NCI-H2196 treated with DMSO at 0.1 percent for 48 hours (cell line): Measurements from ENCODE around the gene AUTS2.
A peak's percentile ranks its signal among the peaks of the same experiment; 100 is the strongest.

Experiments used
- DNase-seq: peaks from one replicate; lab custom pipeline; 2025; ENCODE audit not compliant: unreplicated experiment; lab: John Stamatoyannopoulos, UW

AUTS2 gene

DNA sequence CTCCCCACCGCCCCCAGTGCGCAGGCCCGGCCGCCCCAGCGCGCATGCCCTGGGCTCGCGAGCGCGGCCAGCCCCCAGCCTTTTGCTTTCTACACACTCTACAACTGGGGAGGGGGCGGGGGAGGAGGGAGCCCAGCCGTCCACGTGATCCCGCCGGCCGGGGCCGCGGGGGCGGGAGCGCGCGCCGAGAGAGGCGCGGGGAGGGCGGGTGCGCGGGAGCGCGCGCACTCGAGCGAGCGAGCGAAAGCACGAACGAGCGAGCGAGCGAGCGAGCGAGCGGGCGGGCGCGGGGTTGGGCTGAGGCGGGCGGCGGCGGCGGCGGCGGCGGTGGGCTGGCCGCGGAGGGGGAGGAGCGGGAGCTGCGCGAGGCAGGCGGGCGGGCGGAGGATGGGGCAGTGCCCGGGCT, at the start of gene AUTS2:
Gene AUTS2, plus strand, starts transcription at position 395 of the 406 bp plus-strand sequence. CDS start 1,179 bp downstream, outside the sequence.
- DNase-seq, result peak; percentile 65

DNA sequence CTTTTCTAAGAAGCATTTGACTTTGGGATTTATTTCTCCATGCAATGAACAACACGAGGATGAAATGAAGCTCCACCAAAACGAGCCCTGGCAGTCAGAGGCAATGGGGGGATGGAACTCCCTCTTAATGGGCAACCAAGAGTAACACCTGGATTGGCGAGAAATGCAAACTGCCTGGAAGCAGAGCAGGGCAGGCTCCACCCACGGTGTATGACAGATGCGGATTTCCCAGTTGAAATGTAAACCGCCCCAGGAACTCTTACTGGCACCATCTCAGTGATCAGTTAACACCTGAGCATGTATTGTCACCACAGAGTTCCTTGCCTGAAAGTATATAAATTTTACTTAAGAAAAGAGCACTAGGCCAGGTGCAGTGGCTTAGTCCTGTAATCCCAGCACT, 47.3 kb upstream of the AUTS2 start:
- DNase-seq, result no peak

DNA sequence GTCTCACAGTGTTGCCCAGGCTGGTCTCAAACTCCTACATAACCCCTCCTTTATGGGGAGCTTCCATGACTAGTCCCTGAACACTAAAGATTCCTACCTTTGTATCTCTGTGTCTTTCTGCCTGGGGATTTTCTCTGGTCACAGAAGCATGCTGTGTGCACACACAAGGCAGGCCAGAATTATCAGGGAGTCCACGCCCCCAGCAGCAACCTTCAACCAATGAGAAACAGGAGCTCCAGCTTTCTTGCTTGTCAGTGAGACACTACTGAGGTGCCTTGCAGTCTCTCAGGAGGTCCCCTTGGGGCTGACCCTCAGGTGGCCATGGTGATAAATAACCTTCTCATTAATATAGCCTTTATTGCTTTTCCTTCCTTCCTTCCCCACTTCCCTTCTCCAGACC, 45.1 kb upstream of the AUTS2 start:
- no peak for DNase-seq

DNA sequence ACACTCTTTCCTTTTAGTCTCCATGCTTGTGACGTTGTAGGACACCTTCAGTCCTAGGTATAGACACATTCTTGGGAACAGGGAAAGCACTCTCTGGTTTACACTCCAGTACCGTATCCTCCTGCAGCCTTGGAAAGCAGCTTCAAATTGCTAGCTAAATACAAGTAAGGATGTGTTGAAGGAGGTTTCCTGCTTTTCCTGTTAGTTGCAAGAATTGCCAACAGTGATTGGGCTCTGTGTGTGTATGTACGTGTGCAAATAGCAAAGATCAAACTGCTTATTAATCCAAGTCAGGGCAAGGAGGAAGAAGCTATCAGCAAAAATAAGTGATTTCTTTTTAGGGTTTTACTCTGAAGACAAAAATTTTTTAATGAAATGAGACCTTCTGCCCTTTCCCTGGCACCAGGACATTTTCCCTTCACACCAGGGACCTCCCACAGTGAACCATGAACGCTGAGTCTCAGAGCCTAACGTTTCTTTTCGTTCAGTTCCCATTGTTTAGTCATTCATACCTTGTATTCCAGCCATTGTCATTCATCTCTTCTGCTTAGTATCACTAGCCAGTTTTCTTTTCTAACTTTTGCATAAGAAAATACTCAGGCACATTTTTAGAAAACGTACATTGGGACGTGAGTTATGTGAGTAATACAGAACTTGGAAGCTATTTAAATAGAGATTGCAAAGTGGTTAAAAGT, 36.9 kb upstream of the AUTS2 start:
- no peak for DNase-seq

DNA sequence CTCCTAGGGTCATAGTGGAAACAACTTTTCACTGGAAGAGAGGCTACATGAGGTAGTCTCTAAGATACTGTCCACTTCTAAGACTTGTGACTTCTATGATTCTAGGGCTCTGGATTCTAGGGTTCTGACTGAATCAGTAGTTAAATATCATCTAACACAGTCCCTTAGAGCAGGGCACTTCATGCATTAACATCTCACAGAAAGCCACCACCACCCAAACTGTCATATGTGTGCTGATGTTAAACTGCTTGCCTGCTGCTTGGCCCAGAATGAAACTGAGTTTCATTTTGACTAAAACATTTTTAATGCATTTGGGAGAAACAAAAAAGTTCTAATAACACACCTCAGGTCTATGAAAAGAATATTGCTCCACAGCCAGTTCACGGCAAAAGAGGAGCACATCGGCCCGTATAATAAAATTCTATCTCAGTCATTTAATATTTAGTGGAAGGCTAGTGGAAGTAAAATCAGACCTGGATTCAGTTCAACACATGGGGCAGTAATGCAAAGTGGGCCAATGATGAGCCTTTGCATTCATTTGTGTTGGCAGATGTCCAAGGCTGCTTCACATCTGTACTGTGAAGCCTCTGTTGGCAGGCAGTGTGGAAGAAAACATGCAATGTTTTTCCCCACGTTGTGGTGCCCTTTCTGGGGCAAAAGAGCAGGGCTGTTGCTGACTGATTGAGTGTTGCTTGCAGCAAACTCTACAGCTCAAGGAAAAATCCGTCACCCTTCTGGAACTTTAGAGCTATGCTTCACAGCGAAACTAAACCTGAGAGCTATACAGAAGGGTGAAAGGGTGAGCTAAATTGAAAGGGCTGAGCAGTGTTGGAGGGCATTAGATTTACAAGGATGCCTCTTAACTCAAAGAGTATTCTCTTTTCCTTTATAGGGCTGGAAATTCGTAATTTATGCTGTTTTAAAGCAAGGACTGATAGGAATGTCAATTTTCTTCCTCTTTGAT, 33.5 kb upstream of the AUTS2 start:
- DNase-seq, result peak; percentile 50

DNA sequence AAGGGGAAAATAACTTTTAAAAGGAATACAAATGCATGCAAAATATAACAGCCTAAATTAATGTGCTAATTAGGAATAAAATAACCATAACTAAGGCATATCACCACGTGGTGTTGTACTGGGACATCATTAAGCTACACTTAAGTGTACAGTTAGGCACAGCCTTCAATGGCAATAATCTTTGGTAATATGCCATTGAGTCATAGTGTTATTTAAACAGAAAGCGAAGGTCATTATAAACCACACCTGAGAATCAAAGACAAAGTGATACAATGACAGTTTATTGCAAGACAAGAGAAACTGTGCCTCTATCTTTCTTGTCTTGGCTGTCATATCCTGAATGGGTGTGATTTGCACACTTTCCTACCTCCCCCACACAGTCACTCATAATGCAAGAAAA, 30.5 kb upstream of the AUTS2 start:
- no peak for DNase-seq

DNA sequence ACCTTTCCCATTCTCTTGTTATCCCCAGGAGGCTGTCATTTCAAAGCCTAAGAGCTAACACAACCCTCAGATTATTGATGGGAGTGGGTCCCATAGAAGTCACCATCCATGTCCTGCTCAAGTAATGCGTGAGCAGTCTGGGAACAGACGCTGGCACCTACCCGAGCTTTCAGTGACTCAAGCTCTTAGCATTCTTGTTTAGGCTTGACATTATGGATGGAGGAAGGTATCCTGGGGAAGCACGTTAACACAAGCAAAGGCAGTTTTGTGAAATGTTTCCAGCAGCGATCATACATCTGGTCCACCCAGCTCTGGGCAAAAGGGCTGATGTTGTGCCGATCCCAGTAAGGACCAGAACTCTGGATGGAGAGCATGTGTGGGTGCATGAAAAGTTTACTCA, 30.0 kb upstream of the AUTS2 start:
- no peak for DNase-seq

DNA sequence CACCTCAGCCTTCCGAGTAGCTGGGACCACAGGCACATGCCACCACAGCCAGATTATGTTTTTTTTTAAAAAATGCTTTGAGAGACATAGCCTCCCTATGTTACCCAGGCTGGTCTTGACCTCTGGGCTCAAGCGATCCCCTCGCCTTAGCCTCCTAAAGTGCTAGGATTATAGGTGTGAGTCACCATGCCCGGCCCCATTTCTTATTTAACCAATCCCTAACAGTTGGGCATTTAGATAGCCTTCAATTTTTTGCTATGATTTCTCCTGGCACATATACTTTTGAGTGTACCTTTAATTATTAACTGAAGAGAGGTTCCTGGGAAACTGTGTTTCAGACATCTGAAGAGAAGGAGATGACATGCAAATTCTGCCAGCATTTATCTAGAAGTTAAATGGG, 22.6 kb upstream of the AUTS2 start:
- DNase-seq, result no peak

DNA sequence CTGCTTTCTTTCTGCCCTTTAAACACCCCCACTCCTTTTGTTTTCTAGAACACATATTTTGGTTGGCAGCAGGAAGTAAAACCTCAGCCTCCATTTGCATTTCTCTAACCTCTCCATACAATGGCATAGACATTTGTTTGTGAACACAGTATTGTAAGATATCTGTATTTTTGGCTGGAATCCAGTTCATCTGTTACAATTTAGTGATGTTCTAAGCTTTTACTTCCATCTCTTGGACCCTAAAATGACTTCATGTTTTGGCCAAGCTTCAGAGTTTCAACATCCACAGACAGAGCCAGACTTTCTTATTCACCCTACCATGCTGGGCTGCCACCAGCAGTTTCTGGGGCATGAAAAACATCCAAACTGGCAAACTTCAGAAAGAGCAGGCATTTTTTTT, 21.1 kb upstream of the AUTS2 start:
- no peak for DNase-seq

DNA sequence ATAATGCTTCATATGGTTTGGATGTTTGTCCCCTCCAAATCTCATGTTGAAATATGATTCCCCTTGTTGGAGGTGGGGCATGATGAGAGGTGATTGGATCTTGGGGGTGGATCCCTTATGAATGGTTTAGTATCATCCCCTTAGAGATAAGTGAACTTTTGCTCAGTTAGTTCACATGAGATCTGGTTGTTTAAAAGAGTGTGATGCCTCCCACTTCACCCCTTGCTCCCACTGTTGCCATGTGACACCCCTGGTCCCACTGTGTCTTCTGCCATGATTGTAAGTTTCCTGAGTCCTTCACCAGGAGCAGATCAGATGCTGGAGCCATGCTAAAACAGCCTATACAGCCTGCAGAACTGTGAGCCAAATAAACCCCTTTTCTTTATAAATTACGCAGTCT, 13.1 kb upstream of the AUTS2 start:
- DNase-seq, result no peak

DNA sequence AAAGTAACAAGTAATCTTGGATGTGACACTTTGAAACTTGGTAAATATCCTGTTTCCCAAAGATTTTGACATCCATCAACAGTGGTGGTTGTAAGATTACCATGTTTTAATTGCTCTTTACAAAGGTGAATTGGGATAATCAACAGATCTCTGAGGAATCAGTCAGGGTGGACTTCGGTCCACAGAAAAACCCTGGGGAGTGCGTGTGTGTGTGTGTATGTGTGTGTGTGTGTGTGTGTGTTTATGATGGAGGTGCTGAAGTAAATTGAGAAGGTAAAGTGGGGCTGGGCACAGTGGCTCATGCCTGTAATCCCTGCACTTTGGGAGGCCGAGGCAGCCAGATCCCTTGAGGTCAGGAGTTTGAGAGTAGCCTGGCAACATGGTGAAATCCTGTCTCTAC, 12.0 kb upstream of the AUTS2 start:
- DNase-seq, result no peak

DNA sequence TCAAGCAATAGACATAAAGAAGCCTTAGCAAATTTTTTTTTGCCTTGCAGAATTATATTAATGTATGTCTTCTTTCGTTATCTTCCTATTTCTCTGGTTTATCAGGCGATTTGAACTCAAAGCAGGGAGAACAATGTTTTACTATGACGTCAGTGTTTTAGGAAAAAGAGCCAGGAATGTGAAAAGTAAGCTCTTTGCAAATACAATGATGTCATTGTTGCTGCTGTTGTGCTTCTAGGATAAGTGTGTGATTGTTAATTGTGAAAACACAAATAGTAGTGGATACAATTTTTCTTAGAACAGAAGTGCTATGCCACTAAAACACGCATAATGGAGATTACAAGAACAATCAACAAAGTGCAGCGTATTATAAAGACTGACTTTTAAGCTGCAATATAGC, 9.5 kb upstream of the AUTS2 start:
- no peak for DNase-seq

DNA sequence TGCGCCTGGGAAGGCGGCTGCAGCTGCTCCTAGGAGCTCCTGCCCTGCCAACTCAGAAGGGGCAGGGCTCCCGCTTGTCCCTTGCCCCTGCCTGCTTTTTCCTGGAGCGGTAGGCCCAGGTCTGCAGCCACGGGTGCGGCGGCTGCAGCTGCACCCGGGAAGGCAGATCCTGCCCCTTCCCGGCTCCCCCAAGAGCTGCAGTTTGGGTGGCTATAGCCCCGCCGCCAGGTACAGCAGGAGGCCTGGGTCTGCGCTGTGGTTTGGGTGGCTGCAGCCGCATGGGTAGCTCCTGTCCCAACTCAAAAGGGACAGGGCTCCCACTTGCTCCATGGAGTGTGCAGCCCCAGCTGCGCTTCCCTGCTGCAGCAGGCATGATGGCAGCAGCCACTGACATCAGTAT, 6.5 kb upstream of the AUTS2 start:
- DNase-seq, result no peak

DNA sequence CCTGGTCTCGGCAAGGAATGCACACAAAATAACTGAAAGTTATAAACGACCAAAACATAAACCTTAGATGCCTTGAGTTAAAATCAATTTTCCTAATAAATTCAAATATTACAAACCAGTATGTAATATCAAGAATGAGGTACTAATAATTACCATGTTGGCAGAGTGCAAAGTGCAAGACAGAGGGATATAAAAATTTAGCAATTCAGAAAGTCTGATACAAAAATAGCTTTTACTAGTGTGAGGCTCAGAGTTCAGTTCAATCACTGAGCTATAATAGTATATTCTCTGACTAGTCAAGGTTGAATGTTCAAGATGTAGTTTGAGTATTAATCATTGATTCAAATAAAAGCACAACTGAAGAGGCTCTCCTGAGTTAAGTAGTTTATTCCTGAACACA, 4.8 kb upstream of the AUTS2 start:
- no peak for DNase-seq

DNA sequence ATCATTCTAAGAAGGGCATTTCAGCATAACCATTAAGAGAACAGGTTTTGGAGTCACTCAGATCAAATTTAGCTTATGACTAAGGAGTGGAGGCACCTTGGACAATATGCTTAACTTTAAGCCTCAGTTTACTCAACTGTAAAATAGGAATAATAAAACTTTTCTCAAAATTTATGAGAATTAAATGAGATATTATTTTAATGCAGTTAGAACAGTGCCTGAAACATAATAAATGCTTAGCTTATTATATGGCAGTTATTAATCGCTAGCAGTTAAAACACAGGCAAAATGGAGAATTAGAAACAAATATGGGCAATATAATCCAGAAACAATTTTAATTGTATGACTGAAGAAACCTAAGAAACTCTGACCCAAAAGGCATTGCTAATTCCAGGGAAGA, 2.9 kb upstream of the AUTS2 start:
- DNase-seq, result no peak

DNA sequence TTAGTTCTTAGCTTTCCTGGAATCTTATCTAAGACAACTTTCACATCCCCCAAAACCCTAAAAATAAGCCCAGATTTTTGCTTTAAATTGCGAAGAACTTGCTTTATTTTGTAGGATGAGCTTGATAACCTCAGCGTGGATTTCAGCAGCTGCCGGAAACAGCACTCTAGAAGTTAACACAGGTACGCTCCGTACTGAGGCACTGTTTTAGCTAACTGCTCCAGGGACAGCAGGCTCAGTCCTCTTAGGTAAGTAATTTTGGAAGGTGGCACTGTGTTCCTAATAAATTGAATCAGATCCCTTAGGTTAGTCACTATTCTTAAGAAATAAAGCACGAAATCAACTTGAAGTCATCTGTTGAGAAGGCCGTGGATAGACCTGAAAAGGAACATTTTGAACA, 2.2 kb upstream of the AUTS2 start:
- no peak for DNase-seq

DNA sequence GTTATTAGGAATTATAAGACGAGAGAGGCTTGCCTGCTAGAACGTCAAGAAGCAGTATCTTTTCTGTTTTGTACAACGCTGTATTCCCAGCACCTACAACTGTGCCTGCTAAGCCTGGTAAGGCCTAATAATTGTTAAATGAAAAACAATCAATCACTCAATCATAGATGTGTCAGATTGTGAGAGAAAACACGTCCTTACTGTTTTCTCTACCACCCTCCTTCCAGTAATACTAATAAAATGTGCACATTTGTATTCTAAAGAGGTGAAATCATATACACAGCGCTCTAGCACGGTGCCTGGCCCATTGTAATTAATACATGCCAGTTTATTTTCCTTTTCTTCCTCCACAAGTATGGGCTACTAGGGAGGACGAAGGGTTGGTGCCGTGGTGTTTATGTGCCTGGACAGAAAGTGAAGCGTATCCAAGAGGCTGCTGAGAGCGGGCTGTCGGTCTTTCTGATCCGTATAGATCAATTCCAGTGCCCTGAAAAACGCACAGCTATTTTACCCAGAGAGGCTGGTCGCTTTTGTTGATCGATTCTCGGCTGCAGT, 1.5 kb upstream of the AUTS2 start:
- no peak for DNase-seq

DNA sequence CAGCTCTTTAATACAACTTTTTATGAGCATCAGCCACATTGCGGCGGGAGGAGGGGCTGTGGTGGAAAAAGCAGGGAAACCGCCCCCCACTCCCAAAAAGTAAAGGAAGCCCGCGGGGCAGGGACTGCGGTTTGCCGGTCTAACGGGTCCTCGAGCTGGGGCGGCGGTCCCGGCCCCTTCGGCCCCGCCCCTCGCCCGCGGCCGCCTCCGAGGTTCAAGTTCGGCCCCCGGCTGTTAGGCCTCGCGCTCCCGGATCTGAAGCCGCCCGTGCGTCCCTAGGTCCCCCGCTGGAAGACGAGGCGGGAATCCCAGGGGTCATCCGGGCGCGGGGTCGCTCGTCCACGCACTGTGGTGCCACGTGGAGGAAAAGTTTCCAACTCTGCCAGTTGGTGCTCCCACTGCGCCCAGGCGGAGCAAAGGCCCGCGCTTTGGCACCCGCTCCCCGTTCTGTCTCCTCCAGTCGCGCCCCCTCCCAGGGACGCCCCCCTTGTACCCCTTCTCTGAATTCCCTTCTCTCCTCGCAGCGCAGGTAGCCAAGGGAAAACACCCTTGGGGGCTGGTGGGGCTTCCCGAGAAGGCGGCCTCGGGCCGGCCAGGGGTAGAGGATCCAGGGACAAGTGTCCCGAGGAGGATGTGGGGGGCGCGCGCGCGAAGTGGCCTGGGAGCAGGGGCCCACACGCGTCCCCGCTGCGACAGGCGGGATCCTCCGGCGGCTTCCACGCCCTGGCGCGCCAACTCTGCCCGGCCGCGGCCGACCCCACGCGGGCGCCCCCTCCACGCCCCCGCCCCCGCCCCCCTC, 798 bp upstream of the AUTS2 start:
- DNase-seq, result no peak

DNA sequence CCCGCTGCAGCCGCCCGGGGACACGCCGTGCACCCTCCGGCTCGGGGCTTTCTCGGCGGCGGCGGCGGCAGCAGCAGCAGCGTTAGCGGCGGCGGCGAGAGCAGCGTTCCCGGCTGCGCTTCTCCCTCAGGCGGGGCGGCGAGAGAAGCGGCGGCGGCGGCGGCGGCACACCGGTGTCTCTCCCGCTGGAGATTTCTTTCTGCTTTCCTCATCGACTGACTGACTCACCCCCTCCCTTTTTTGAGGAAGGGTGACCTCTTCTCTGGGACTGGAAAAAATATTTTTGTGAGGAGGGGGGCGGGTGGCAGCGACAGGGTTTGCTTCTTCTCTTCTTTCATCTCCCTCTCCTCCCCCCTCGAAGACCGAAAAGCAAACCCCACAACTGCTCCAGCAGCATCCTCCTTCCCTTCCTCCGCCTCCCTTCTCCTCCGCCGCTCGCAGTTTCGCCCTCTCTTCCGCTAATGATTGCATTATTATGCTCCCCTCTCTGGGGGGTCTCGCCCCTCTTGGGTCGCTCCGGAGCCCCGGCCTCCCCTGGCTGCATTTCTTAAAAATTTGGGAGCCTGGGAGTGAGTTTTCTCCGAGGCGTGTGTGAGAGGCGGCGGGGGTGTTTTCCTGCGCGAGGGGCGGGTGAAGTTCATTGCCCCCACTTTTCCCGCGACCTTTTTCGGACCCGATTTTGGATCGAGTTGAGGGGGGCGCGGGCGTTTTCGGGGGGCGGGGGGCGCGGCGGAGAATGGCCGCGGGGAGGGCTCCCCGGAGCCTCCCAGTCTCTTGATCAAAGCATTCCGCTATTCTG, 411 bp downstream of the AUTS2 start:
- no peak for DNase-seq

DNA sequence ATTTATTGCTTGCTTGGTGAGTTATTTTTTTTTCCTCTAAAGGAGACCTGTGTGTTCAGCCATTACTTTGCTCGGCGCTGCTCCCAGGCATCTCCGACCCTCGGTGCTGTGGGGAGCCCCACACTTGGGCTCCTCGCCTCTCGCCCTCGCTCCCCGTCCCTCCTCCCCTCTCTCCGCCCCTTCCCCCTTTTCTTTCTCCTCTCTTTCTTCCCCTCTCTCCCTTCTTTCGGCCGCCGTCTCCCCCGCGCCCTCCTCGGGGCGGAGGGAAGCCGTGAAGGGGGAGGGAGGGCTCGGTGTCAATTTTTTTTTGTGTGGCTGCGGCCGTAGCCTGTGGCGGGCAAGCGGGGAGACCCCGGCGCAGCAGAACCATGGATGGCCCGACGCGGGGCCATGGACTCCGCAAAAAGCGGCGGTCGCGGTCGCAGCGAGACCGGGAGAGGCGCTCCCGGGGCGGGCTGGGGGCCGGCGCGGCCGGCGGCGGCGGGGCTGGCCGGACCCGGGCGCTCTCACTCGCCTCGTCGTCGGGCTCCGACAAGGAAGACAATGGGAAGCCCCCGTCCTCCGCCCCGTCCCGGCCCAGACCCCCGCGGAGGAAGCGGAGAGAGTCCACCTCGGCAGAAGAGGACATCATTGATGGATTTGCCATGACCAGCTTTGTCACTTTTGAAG, 1.1 kb downstream of the AUTS2 start:
- DNase-seq, result no peak
